K562 (cell line): ENCODE data around the gene HMOX1.

ENCODE experiments used
- BCLAF1 ChIP-seq, 2 experiments: fragments of 450-650 bp in 1 of 2; IDR thresholded peaks; 2 replicates each; pipeline ENCODE4 v1.6.1; 2011 to 2017; ENCODE audit warnings: low read depth in 2 of 2, antibody characterized with exemption in 1 of 2, borderline replicate concordance in 1 of 2, low read length in 1 of 2, mild to moderate bottlenecking in 1 of 2, mixed read lengths in 1 of 2; ENCODE audit not compliant: control insufficient read depth in 1 of 2
- CTCF ChIP-seq, 3 experiments: IDR thresholded peaks in 2 of 3; conservative IDR thresholded peaks in 1 of 3; 2 replicates each; pipeline ENCODE4 v1.5.1; 2011 to 2012; ENCODE audit warnings: low read length in 3 of 3, mild to moderate bottlenecking in 3 of 3, control low read depth in 2 of 3, improper control_type of control experiment in 1 of 3, inconsistent platforms in 1 of 3, low read depth in 1 of 3, mixed read lengths in 1 of 3, moderate library complexity in 1 of 3; ENCODE audit not compliant: insufficient read depth in 2 of 3
- GTF2F1 ChIP-seq: IDR thresholded peaks from 2 replicates; pipeline ENCODE4 v1.6.1; 2011; ENCODE audit warnings: low read depth, low read length, improper control_type of control experiment
- HCFC1 ChIP-seq: IDR thresholded peaks from 2 replicates; pipeline ENCODE4 v1.6.1; 2012; ENCODE audit warnings: low read depth, low read length, improper control_type of control experiment
- MNT ChIP-seq, 2 experiments: fragments of 450-650 bp; conservative IDR thresholded peaks; 2 replicates each; pipeline ENCODE4 v1.6.1; 2017; ENCODE audit warnings: mild to moderate bottlenecking in 2 of 2, moderate library complexity in 2 of 2
- SMARCA4 ChIP-seq: fragments of 450-650 bp; IDR thresholded peaks from 2 replicates; pipeline ENCODE4 v1.6.1; 2016
- SMARCA5 ChIP-seq: fragments of 450-650 bp; IDR thresholded peaks from 2 replicates; pipeline ENCODE4 v1.6.1; 2016
- SREBF2 ChIP-seq: sonication (generic); formaldehyde crosslinking; IDR thresholded peaks from 2 replicates; pipeline ENCODE4 v1.4.0; 2020; ENCODE audit warnings: mild to moderate bottlenecking, missing genetic modification reagents
- TBP ChIP-seq: optimal IDR thresholded peaks from 2 replicates; pipeline ENCODE3; 2011; ENCODE audit warnings: low read depth, low read length, improper control_type of control experiment
- TCF3 ChIP-seq: sonication (generic); formaldehyde crosslinking; IDR thresholded peaks from 2 replicates; pipeline ENCODE4 v1.4.0; 2020; ENCODE audit warnings: mild to moderate bottlenecking, missing genetic modification reagents
- YY1 ChIP-seq, 3 experiments: IDR thresholded peaks; 2 replicates each; pipeline ENCODE4 v1.6.1; 2011; ENCODE audit warnings: low read length in 2 of 3, mild to moderate bottlenecking in 2 of 3, moderate library complexity in 2 of 3, borderline replicate concordance in 1 of 3, control low read depth in 1 of 3, low read depth in 1 of 3; ENCODE audit not compliant: insufficient read depth in 3 of 3, insufficient replicate concordance in 2 of 3, control insufficient read depth in 1 of 3, insufficient read length in 1 of 3; ENCODE audit errors: extremely low read depth in 1 of 3
- ZNF398 ChIP-seq: fragments of 250-450 bp; sonication (Bioruptor Pico); IDR thresholded peaks from 2 replicates; pipeline ENCODE4 v1.8.0; 2021; ENCODE audit warnings: moderate library complexity, mild to moderate bottlenecking, inconsistent platforms
- ZNF830 ChIP-seq: fragments of 250-450 bp; sonication (Bioruptor Pico); IDR thresholded peaks from 2 replicates; pipeline ENCODE4 v1.5.0; 2021; ENCODE audit warnings: mild to moderate bottlenecking

GRCh38 chr22:35399678-35400500, 19.0 kb downstream of the HMOX1 start, which contains the start of gene MCM5:
- no peak for TF ChIP-seq GTF2F1
- no peak for TF ChIP-seq ZNF830
- TF ChIP-seq CTCF (IDR thresholded peaks at IDR 0.05 in 2 of 3, conservative IDR thresholded peaks at IDR 0.05 in 1 of 3; ENCODE audit: insufficient read depth in 2 of 3, low read depth in 1 of 3, low read length in 3 of 3) = no peak
- TF ChIP-seq SMARCA5 = no peak
- peak; percentile 74 for TF ChIP-seq TBP
- TF ChIP-seq SREBF2 = no peak
- no peak for TF ChIP-seq ZNF398
- TF ChIP-seq SMARCA4 = no peak
- peak; percentile 70 to 85 for TF ChIP-seq MNT (conservative IDR thresholded peaks at IDR 0.05)
- peak; percentile 26; the same call in 1 of the 2 replicates for TF ChIP-seq HCFC1
- TF ChIP-seq TCF3 (CRISPR knock-in tag) = no peak
- TF ChIP-seq BCLAF1 (IDR thresholded peaks at IDR 0.05; ENCODE audit: borderline replicate concordance in 1 of 2, control insufficient read depth in 1 of 2, low read depth in 2 of 2, low read length in 1 of 2) = no peak
- TF ChIP-seq YY1 (IDR thresholded peaks at IDR 0.05; ENCODE audit: borderline replicate concordance in 1 of 3, control insufficient read depth in 1 of 3, extremely low read depth in 1 of 3, insufficient read depth in 3 of 3, insufficient read length in 1 of 3, insufficient replicate concordance in 2 of 3, low read depth in 1 of 3, low read length in 2 of 3) = peak; percentile 83 to 98 (median 98)
